CD4-positive, alpha-beta T cell treated with Interleukin-10 for 1 hour (primary cell): ENCODE measurements around the gene FBXO44.
"Not testable (repeated sequence)": the region's sequence is repeated elsewhere in the genome, so short reads cannot be mapped to it uniquely, and the experiment has no call there.

Experiments
- DNase-seq: peaks from one replicate; pipeline ENCODE4 v3.0.0-alpha.2; 2020

FBXO44 gene

DNA sequence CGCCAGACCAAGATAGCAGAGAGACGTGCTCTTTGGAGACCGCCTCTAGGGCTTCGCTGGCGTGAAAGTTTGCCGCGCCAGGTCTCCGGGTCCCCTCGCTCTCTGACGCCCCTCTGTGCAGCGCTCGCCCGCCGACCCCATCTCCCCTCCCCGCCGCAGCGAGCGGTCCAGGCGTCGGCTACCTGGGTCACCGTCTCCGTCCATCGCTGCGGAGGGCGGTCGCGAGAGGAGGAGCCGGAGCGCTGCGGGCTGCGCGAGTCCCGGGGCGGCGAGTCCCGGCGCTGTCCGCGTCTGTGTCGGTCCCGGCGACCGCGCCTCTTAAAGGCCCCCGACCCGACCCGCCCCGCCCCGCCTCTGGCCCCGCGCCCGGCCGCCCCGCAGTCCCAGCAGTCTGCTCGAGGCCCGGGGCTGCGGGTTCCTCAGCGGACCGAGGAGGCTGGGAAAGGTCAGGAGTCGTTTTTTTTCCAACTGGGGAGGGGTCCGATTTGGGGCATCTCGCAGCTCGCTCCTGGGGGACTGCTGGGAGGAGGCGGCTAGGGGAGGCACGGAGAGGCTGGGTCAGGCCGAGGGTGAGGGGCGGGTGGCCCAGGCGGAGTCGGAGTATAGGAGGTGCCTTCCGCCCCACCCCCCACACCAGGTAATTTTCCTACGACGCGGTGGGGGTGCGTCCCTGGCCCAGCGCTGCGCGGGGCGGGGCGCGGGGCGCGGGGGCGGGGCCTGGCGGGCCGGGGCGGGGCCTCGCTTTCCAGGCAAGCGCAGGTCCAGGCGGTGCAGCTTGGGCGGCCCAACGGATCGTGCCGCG, at the start of gene FBXO44, which contains the start of gene FBXO2:
FBXO44 (plus strand) TSS at position 741 of the 802 bp plus-strand sequence. CDS start 959 bp downstream, outside the sequence.
FBXO2 (minus strand) TSS at position 293 of the 802 bp plus-strand sequence; CDS start at position 204, 89 bp downstream.
- peak; percentile 71 for DNase-seq

DNA sequence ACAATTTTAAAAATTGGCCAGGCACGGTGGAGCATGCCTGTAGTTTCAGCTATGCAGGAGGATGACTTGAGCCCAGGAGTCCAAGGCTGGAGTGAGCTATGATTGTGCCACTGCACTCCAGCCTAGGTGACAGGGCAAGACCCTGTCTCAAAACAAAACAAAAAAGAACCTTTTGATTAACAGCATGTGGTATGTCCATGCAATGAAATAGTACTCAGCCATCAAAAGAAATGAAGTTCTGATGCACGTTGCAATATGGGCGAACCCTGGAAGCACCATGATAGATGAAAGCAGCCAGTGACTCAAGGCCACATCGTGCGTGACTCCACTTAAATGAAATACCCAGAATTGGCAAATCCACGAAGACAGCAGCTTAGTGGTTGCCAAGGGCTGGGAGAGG, 47.9 kb upstream of the FBXO44 start:
- DNase-seq, result no peak

DNA sequence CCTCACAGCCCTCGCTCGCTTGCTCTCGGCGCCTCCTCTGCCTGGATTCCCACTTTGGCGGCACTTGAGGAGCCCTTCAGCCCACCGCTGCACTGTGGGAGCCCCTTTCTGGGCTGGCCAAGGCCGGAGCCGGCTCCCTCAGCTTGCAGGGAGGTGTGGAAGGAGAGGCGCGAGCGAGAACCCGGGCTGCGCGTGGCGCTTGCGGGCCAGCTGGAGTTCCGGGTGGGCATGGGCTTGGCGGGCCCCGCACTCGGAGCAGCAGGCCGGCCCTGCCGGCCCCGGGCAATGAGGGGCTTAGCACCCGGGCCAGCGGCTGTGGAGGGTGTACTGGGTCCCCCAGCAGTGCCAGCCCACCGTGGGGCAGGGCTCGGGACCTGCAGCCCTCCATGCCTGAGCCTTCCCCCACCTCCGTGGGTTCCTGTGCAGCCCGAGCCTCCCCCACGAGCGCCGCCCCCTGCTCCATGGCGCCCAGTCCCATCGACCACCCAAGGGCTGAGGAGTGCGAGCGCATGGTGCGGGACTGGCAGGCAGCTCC, 46.0 kb upstream of the FBXO44 start:
- DNase-seq, result not testable (repeated sequence)

DNA sequence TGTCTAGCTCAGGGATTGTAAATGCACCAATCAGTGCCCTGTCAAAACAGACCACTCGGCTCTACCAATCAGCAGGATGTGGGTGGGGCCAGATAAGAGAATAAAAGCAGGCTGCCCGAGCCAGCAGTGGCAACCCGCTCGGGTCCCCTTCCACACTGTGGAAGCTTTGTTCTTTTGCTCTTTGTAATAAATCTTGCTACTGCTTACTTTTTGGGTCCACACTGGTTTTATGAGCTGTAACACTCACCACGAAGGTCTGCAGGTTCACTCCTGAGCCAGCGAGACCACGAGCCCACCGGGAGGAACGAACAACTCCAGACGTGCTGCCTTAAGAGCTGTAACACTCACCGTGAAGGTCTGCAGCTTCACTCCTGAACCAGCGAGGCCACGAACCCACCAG, 45.3 kb upstream of the FBXO44 start:
- DNase-seq, result not testable (repeated sequence)

DNA sequence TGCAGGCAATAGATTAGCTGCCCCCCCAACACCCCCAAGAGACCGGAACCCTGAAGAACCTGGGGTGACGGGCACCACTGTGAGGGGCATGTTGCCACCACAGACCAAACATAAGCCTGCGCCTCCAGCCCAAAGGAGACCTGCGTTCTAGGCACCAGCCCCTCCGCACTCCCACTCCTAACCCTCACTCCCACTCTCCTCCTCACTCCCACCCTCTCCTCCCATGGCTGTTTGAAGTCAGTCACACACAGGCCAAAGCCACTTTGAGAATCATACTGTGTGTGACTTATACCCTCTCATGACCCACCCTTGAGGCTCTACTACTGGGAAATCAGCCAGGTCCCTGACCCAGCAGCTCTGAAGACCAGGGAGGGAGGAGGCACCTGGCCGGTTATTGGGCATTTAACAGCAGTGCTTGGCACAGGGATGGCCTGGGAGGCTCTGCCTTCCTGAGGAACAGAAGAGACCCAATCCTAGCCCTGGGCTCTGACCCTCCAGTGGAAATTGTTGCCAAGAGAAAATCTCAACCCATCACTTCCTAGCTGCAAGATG, 44.0 kb upstream of the FBXO44 start:
- DNase-seq, result no peak

- no peak for DNase-seq
Measured at GRCh38 chr1:11611638-11612327, 42.9 kb upstream of the FBXO44 start.

DNA sequence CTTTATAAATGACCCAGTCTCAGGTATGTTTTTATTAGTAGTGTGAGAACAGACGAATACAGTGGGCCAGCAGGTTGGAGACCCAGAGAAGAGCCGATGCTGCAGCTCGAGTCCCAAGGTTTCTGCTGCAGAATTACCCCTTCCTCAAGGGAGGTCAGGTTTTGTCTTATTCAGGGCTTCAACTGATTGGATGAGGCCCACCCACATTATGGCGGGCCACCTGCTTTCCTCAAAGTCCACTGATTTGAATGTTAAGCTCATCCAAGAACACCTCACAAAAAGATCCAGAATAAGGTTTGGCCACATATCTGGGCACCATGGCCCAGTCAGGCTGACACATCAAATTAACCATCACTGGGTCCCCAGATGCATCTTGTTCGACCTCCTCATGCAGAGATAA, 41.3 kb upstream of the FBXO44 start:
- DNase-seq, result no peak

- DNase-seq, result no peak
Measured at GRCh38 chr1:11615090-11615489, 39.6 kb upstream of the FBXO44 start.

GRCh38 chr1:11616766-11617165, 37.9 kb upstream of the FBXO44 start:
- DNase-seq, result no peak

- DNase-seq, result no peak
Measured at GRCh38 chr1:11617314-11617713, 37.4 kb upstream of the FBXO44 start.

DNA sequence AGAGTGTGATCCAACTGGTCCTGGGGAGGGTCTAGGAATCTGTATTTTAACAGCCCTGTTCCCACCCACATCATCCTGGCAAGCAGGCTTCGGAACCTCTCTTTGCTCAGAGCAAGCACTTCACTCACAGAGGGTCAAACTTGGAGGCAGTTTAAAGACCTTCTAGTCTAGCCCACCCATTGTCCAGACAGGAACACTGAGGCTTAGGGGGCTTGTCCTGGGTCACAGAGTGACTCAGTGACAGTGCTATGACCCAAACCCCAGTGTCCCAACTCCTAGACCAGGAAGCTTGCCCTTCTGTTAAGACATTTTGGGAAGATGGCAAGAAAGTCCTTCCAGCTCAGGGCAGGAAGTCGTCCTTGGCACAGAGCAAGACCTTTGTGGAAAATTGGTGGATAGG, 36.9 kb upstream of the FBXO44 start:
- DNase-seq, result no peak

GRCh38 chr1:11620405-11620804, 34.3 kb upstream of the FBXO44 start:
- DNase-seq, result no peak

- DNase-seq, result no peak
Measured at GRCh38 chr1:11620924-11621323, 33.8 kb upstream of the FBXO44 start.

DNA sequence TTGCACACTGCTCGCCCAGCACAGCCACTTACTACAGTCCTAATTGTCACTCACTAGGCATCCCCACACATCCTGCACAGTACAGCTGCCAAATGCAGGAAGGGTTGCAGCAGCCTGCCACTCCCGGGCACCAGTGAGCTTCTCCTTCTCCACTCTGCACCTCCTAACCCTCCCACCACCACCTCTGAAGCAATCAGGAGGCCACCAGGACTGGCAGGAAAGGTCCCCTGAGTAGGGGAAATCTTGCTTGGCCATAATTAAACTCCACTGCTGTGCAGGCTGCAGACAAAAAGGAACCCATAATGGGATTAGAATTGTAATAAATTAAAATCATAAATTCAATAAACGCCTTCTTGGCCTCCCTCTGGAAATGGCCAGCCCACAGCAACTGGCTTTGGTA, 32.3 kb upstream of the FBXO44 start:
- no peak for DNase-seq

DNA sequence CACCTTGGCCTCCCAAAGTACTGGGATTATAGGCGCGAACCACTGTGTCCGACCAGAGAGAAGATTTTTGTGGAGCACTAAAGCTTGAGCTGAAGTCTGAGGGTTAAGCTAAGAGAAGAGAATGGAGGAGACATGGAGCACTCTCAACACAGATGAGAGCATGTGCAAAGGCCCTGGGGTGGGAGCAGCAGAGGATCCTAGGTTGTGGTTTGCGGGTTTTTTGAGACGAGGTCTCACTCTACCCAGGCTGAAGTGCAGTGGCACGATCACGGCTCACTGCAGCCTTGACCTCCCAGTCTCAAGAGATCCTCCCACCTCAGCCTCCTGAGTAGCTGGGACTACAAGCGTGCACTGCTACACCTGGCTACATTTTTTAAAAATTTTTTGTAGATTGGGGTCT, 31.0 kb upstream of the FBXO44 start:
- DNase-seq, result no peak

- no peak for DNase-seq
Measured at GRCh38 chr1:11626551-11626950, 28.1 kb upstream of the FBXO44 start.

DNA sequence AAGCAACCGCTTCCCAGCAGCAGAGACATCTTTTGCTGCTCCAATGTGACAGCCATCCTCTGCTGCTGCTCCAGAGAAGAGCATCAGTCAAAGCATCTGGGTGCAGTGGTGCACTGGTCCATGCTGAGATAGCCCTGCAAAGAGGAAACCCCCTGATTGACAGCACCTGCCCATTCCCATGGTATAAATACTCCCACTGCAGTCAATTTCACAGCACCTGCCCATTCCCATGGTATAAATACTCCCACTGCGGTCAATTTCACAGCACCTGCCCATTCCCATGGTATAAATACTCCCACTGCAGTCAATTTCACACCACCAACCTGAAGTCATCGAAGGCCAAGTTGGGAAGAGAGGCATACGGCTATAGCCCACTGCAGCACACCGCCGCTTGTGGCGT, 25.9 kb upstream of the FBXO44 start:
- DNase-seq, result no peak

- DNase-seq, result no peak
Measured at GRCh38 chr1:11629184-11630016, 25.3 kb upstream of the FBXO44 start.

- no peak for DNase-seq
Measured at GRCh38 chr1:11634365-11635192, 20.1 kb upstream of the FBXO44 start.

GRCh38 chr1:11638121-11638520, 16.6 kb upstream of the FBXO44 start:
- DNase-seq, result no peak

- no peak for DNase-seq
Measured at GRCh38 chr1:11639372-11639771, 15.3 kb upstream of the FBXO44 start.

DNA sequence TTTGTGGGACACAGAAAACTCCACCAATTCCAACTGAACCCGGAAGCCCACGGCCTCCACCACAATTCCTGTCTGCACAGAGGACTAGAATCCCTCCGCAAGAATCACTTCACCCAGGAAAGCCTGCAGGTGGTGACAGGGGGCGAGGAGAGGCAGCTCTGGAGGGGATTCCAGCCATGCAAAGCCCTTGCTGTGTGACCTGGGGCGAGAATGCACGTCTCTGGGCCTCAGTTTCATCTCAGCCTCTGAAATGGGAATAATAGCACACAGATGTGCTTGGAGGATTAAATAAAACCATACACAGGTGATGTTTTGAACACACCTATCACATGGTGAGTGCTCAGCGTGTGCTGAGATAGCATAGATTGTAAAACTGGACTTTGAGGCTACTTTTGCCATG, 14.6 kb upstream of the FBXO44 start:
- DNase-seq, result no peak
